ENCODE data around the gene TPSB2.
"Not testable (repeated sequence)": the region's sequence is repeated elsewhere in the genome, so short reads cannot be mapped to it uniquely, and the experiment has no call there.

The TPSB2 gene

GRCh38 chr16:1230084-1230470 lies at the start of gene TPSB2:
TPSB2 (minus strand) TSS chr16:1230184; CDS start chr16:1229951, 233 bp downstream.
- not testable (repeated sequence) for H2AFZ ChIP-seq (ENCODE audit: low read length); H3K27ac ChIP-seq (ENCODE audit: low read length); H3K4me1 ChIP-seq (ENCODE audit: low read length); H3K36me3 ChIP-seq (replicated peaks; ENCODE audit: insufficient read depth, low read length); H3K79me2 ChIP-seq (ENCODE audit: low read length); H3K9ac ChIP-seq (ENCODE audit: low read length); H3K9me2 ChIP-seq (replicated peaks; ENCODE audit: insufficient read depth, low read length); H3K9me3 ChIP-seq (replicated peaks; ENCODE audit: insufficient read depth, low read length); H3K4me2 ChIP-seq (ENCODE audit: low read depth, low read length); H3K4me3 ChIP-seq (ENCODE audit: low read length); DNase-seq; H3F3A ChIP-seq (ENCODE audit: insufficient read depth, low read length); H4K20me1 ChIP-seq (ENCODE audit: insufficient read depth, low read length)
- H3K27me3 ChIP-seq (replicated peaks; ENCODE audit: insufficient read depth, low read length), result peaks cover 14% of the 10 kb centered on the region

DNA sequence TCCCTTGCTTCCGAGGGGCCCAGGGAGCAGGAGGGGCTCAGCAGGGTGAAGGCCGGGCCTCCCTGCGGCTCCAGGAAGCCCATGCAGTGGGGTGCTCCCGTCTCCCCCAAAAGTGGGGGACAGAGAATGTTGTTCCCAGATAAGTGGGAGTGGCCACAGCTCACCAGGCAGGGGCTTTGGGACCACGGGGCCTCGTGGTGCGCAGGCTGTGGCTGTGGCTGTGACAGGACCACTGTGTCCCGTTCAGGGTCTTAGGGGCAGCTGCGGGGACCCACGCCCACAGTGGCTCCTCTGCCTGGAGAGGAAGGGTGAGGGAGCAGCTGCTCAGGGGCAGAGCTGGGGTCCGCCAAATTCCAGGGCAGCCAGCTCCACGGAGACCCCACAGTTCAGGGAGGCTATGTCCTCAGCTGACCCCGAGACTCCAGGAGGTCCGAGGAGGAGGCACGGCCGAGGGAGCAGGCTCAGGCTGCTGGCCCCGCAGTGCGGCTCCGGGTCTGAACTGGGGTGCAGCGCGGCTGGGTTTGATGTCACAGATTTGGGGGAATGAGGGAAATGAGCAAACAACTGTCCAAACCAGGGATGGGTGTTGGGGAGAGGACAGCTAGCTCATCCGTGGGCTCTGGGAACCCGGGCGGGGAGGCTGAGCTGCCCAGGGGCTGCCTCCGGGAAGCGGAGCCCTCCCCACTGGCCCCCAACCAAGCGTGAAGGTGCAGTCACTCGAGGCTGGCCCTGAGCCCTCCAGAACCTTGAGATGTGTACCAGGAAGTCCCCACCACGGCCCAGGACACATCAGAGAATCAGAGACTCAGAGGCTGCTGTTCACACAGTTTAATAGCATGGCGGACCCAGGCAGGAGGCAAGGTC lies 49.3 kb upstream of the TPSB2 start:
- Histone ChIP-seq H3F3A (ENCODE audit: insufficient read depth, low read length) (no peaks in the 10 kb centered on the region), H3K4me2 (ENCODE audit: low read depth, low read length) (no peak overlapping the region)

GRCh38 chr16:1278477-1278876 lies 48.5 kb upstream of the TPSB2 start:
- no peak for DNase-seq

More for the DNA sequence above, 49.3 kb upstream of the TPSB2 start:
- H3K9me3 ChIP-seq (replicated peaks; ENCODE audit: insufficient read depth, low read length), result no peaks in the 10 kb centered on the region
- no peak overlapping the region for H3K27ac ChIP-seq (ENCODE audit: low read length)
- TF ChIP-seq, protein P1, sequence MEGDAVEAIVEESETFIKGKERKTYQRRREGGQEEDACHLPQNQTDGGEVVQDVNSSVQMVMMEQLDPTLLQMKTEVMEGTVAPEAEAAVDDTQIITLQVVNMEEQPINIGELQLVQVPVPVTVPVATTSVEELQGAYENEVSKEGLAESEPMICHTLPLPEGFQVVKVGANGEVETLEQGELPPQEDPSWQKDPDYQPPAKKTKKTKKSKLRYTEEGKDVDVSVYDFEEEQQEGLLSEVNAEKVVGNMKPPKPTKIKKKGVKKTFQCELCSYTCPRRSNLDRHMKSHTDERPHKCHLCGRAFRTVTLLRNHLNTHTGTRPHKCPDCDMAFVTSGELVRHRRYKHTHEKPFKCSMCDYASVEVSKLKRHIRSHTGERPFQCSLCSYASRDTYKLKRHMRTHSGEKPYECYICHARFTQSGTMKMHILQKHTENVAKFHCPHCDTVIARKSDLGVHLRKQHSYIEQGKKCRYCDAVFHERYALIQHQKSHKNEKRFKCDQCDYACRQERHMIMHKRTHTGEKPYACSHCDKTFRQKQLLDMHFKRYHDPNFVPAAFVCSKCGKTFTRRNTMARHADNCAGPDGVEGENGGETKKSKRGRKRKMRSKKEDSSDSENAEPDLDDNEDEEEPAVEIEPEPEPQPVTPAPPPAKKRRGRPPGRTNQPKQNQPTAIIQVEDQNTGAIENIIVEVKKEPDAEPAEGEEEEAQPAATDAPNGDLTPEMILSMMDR (IDR thresholded peaks at IDR 0.05; ENCODE audit: low read length), result no peak
- TF ChIP-seq EZH2 (optimal IDR thresholded peaks at IDR 0.05; ENCODE audit: low read depth, low read length), result no peak
- TF ChIP-seq EZH2phosphoT487 (IDR thresholded peaks at IDR 0.05; ENCODE audit: low read length), result no peak
- no peaks in the 10 kb centered on the region for H3K36me3 ChIP-seq (replicated peaks; ENCODE audit: insufficient read depth, low read length)
- H3K4me1 ChIP-seq (ENCODE audit: low read length), result no peaks in the 10 kb centered on the region
- H3K27me3 ChIP-seq (replicated peaks; ENCODE audit: insufficient read depth, low read length), result peaks cover 94% of the 10 kb centered on the region
- DNase-seq, result no peak
- H3K9me2 ChIP-seq (replicated peaks; ENCODE audit: insufficient read depth, low read length), result no peaks in the 10 kb centered on the region
- no peak overlapping the region for H2AFZ ChIP-seq (ENCODE audit: low read length)
- H4K20me1 ChIP-seq (ENCODE audit: insufficient read depth, low read length), result no peaks in the 10 kb centered on the region
- no peak overlapping the region for H3K9ac ChIP-seq (ENCODE audit: low read length)
- no peak overlapping the region for H3K4me3 ChIP-seq (ENCODE audit: low read length)
- no peaks in the 10 kb centered on the region for H3K79me2 ChIP-seq (ENCODE audit: low read length)

More at GRCh38 chr16:1278477-1278876, 48.5 kb upstream of the TPSB2 start:
- H3K36me3 ChIP-seq (replicated peaks; ENCODE audit: insufficient read depth, low read length), result no peaks in the 10 kb centered on the region
- H3F3A ChIP-seq (ENCODE audit: insufficient read depth, low read length), result no peaks in the 10 kb centered on the region
- H3K27me3 ChIP-seq (replicated peaks; ENCODE audit: insufficient read depth, low read length), result peaks cover 94% of the 10 kb centered on the region
- H3K9ac ChIP-seq (ENCODE audit: low read length), result no peak overlapping the region
- no peaks in the 10 kb centered on the region for H4K20me1 ChIP-seq (ENCODE audit: insufficient read depth, low read length)
- no peak overlapping the region for H3K27ac ChIP-seq (ENCODE audit: low read length)
- no peaks in the 10 kb centered on the region for H3K9me2 ChIP-seq (replicated peaks; ENCODE audit: insufficient read depth, low read length)
- H3K79me2 ChIP-seq (ENCODE audit: low read length), result no peaks in the 10 kb centered on the region
- no peak overlapping the region for H2AFZ ChIP-seq (ENCODE audit: low read length)
- no peaks in the 10 kb centered on the region for H3K9me3 ChIP-seq (replicated peaks; ENCODE audit: insufficient read depth, low read length)
- no peak overlapping the region for H3K4me3 ChIP-seq (ENCODE audit: low read length)
- TF ChIP-seq, protein P1 (IDR thresholded peaks at IDR 0.05; ENCODE audit: low read length), result 0 out of 2 replicates have a peak, but pooled peaks have one; percentile 3
- TF ChIP-seq EZH2phosphoT487 (IDR thresholded peaks at IDR 0.05; ENCODE audit: low read length), result no peak
- TF ChIP-seq EZH2 (optimal IDR thresholded peaks at IDR 0.05; ENCODE audit: low read depth, low read length), result no peak
- no peaks in the 10 kb centered on the region for H3K4me1 ChIP-seq (ENCODE audit: low read length)
- no peak overlapping the region for H3K4me2 ChIP-seq (ENCODE audit: low read depth, low read length)
